ELR (cell line): ENCODE data around the gene KRTAP7-1.

Experiments
- DNase-seq: peaks from one replicate; pipeline ENCODE4 v3.0.0-alpha.2; 2015; ENCODE audit warnings: low read depth

The KRTAP7-1 gene

GRCh38 chr21:30829659-30830058 is at the start of gene KRTAP7-1:
Gene KRTAP7-1 (minus strand): TSS chr21:30829759. CDS start chr21:30829698, 61 bp downstream.
- no peak for DNase-seq

GRCh38 chr21:30874526-30874925 is 45.0 kb upstream of the KRTAP7-1 start:
- DNase-seq = no peak

- DNase-seq = no peak
Measured at GRCh38 chr21:30847627-30848500, 18.3 kb upstream of the KRTAP7-1 start.

- no peak for DNase-seq
Measured at GRCh38 chr21:30842990-30843389, 13.4 kb upstream of the KRTAP7-1 start.

- DNase-seq = peak; percentile 19
Measured at GRCh38 chr21:30839304-30839703, 9.7 kb upstream of the KRTAP7-1 start.

GRCh38 chr21:30838536-30838935 is 9.0 kb upstream of the KRTAP7-1 start:
- no peak for DNase-seq

GRCh38 chr21:30831194-30831765 is 1.7 kb upstream of the KRTAP7-1 start:
- peak; percentile 4 for DNase-seq

- no peak for DNase-seq
Measured at GRCh38 chr21:30818837-30819610, 10.5 kb downstream of the KRTAP7-1 start.

- DNase-seq = no peak
Measured at GRCh38 chr21:30813174-30813573, 16.4 kb downstream of the KRTAP7-1 start, which contains the start of gene KRTAP8-1. Gene KRTAP8-1 (minus strand): TSS chr21:30813274. CDS start chr21:30813220, 54 bp downstream.

- no peak for DNase-seq
Measured at GRCh38 chr21:30800605-30801004, 29.0 kb downstream of the KRTAP7-1 start.

GRCh38 chr21:30793581-30794314 is 35.8 kb downstream of the KRTAP7-1 start:
- no peak for DNase-seq

- no peak for DNase-seq
Measured at GRCh38 chr21:30779249-30779648, 50.3 kb downstream of the KRTAP7-1 start.
